ENCODE results near the gene COPS3.

GRCh38 chr17:17303847-17304490 is 22.9 kb upstream of the COPS3 start:
- TF ChIP-seq CTCF (IDR thresholded peaks at IDR 0.05) = peak in 1 of 4 experiments; percentile 1
- TF ChIP-seq POLR2A (IDR thresholded peaks at IDR 0.05) = no peak
